Stimulated activated CD4-positive, alpha-beta T cell treated with anti-CD3 and anti-CD28 coated beads, Interleukin-1b, Interleukin-23, amount 100 ng/mL, for 4 hours (primary cell): Measurements from ENCODE around the gene OSBPL9.
"Not testable (repeated sequence)": the region's sequence is repeated elsewhere in the genome, so short reads cannot be mapped to it uniquely, and the experiment has no call there.

ENCODE experiments used
- DNase-seq, 2 donors: peaks; one replicate each; pipeline ENCODE4 v3.0.0-alpha.2; 2020; ENCODE audit warnings: low read depth in 2 of 2

The OSBPL9 gene

GRCh38 chr1:51664421-51665240 is 47.7 kb downstream of the OSBPL9 start:
- DNase-seq, result no peak

GRCh38 chr1:51666478-51666877 is 49.6 kb downstream of the OSBPL9 start:
- DNase-seq, result no peak

- DNase-seq, result no peak
Observed at GRCh38 chr1:51667561-51667960, 50.7 kb downstream of the OSBPL9 start.

- DNase-seq, result no peak
Observed at GRCh38 chr1:51669272-51669671, 52.4 kb downstream of the OSBPL9 start.

- DNase-seq, result no peak
Observed at GRCh38 chr1:51669816-51670215, 52.9 kb downstream of the OSBPL9 start.

- no peak for DNase-seq
Observed at GRCh38 chr1:51671527-51672325, 54.8 kb downstream of the OSBPL9 start.

- DNase-seq, result no peak
Observed at GRCh38 chr1:51673279-51673678, 56.4 kb downstream of the OSBPL9 start.

- no peak for DNase-seq
Observed at GRCh38 chr1:51675177-51675780, 58.4 kb downstream of the OSBPL9 start.

GRCh38 chr1:51679435-51679834 is 62.5 kb downstream of the OSBPL9 start:
- DNase-seq, result no peak

- no peak for DNase-seq
Observed at GRCh38 chr1:51684776-51685175, 67.9 kb downstream of the OSBPL9 start.

- DNase-seq, result no peak
Observed at GRCh38 chr1:51686450-51686849, 69.6 kb downstream of the OSBPL9 start.

- no peak for DNase-seq
Observed at GRCh38 chr1:51689075-51689440, 72.2 kb downstream of the OSBPL9 start.

GRCh38 chr1:51689643-51690042 is 72.8 kb downstream of the OSBPL9 start:
- DNase-seq, result no peak

GRCh38 chr1:51690285-51690961 is 73.5 kb downstream of the OSBPL9 start:
- DNase-seq, result no peak

- DNase-seq, result no peak
Observed at GRCh38 chr1:51691920-51692319, 75.0 kb downstream of the OSBPL9 start.

GRCh38 chr1:51693419-51694155 is 76.7 kb downstream of the OSBPL9 start:
- DNase-seq, result no peak

GRCh38 chr1:51697166-51697565 is 80.3 kb downstream of the OSBPL9 start:
- DNase-seq, result no peak

GRCh38 chr1:51699391-51699790 is 82.5 kb downstream of the OSBPL9 start:
- no peak for DNase-seq

- DNase-seq, result not testable (repeated sequence)
Observed at GRCh38 chr1:51701782-51702181, 84.9 kb downstream of the OSBPL9 start.

- not testable (repeated sequence) for DNase-seq
Observed at GRCh38 chr1:51702220-51702619, 85.3 kb downstream of the OSBPL9 start.

GRCh38 chr1:51705035-51705434 is 88.1 kb downstream of the OSBPL9 start:
- DNase-seq, result no peak
